K562 (cell line): ENCODE data around the gene CD99L2.

Experiments
- CTCF ChIP-seq, 3 experiments: IDR thresholded peaks in 2 of 3; conservative IDR thresholded peaks in 1 of 3; 2 replicates each; pipeline ENCODE4 v1.5.1; 2011 to 2012; ENCODE audit warnings: low read length in 3 of 3, mild to moderate bottlenecking in 3 of 3, control low read depth in 2 of 3, improper control_type of control experiment in 1 of 3, inconsistent platforms in 1 of 3, low read depth in 1 of 3, mixed read lengths in 1 of 3, moderate library complexity in 1 of 3; ENCODE audit not compliant: insufficient read depth in 2 of 3
- ELF1 ChIP-seq: fragments of 200-800 bp; sonication (Bioruptor generic); IDR thresholded peaks from 2 replicates; pipeline ENCODE4 v1.6.1; 2016; ENCODE audit warnings: missing genetic modification characterization, missing compliant biosample characterization
- MTA2 ChIP-seq: fragments of 450-650 bp; IDR thresholded peaks from 2 replicates; pipeline ENCODE4 v1.6.1; 2016; ENCODE audit warnings: low read depth
- REST ChIP-seq, 2 experiments: fragments of 450-650 bp; formaldehyde crosslinking in 1 of 2; IDR thresholded peaks; 2 replicates each; pipeline versions ENCODE4 v1.4.0 to v1.6.1; 2014 to 2020; ENCODE audit warnings: mild to moderate bottlenecking in 2 of 2, borderline replicate concordance in 1 of 2, low read depth in 1 of 2
- TF ChIP-seq, protein P1 (sequence below): IDR thresholded peaks from 3 replicates; pipeline ENCODE4 v1.6.1; 2011; ENCODE audit warnings: borderline replicate concordance, mild to moderate bottlenecking, moderate library complexity; ENCODE audit not compliant: insufficient read length; ENCODE audit errors: extremely low read depth

DNA sequence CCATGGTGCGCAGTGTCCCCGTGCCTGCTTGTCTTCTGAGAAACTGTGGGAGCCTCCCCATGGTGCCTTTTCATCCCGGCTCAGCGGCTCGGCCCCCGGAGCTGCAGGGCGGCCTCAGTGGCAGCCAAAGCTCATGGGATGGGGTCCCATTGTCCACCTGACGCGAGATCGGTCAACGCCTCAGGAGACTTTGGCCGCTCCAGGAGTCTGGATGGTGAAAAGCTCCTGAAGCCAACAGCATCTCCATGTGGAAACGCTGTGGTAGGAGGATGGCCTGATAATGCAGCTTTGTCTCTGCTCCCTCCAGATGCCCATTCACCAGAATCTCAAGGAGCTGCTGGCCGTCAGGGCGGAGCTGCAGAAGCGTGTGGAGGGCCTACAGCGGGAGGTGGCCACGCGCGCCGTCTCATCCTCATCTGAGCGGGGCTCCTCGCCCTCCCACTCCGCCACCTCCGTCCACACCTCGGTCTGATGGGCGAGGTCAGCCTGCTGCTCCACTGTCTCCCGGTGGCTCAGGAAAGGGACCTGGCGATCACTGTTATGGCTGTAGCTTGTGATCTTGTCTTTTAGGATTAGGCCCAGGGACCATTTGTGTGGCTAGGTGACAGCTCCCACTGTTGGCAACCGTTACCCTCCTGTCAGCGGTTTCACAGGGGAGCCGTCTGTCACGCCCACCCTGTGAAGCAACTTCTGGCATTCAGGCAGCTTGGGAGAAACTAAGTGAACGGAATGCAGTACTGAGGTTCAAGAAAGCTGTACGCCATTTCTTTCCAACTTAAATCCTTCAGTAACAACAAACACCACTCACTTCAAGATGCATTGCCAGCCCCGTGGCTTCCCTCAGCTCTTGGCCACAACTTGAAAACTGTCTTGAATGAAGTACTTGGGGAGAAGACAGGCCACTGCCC, 136.0 kb downstream of the CD99L2 start:
- TF ChIP-seq MTA2 (no peak), ELF1 (tag) (no peak), CTCF (IDR thresholded peaks at IDR 0.05 in 2 of 3, conservative IDR thresholded peaks at IDR 0.05 in 1 of 3; ENCODE audit: insufficient read depth in 2 of 3, low read depth in 1 of 3, low read length in 3 of 3) (no peak), REST (IDR thresholded peaks at IDR 0.05; ENCODE audit: borderline replicate concordance) (no peak), REST (CRISPR knock-in tag; IDR thresholded peaks at IDR 0.05; ENCODE audit: low read depth) (no peak)
- TF ChIP-seq, protein P1, sequence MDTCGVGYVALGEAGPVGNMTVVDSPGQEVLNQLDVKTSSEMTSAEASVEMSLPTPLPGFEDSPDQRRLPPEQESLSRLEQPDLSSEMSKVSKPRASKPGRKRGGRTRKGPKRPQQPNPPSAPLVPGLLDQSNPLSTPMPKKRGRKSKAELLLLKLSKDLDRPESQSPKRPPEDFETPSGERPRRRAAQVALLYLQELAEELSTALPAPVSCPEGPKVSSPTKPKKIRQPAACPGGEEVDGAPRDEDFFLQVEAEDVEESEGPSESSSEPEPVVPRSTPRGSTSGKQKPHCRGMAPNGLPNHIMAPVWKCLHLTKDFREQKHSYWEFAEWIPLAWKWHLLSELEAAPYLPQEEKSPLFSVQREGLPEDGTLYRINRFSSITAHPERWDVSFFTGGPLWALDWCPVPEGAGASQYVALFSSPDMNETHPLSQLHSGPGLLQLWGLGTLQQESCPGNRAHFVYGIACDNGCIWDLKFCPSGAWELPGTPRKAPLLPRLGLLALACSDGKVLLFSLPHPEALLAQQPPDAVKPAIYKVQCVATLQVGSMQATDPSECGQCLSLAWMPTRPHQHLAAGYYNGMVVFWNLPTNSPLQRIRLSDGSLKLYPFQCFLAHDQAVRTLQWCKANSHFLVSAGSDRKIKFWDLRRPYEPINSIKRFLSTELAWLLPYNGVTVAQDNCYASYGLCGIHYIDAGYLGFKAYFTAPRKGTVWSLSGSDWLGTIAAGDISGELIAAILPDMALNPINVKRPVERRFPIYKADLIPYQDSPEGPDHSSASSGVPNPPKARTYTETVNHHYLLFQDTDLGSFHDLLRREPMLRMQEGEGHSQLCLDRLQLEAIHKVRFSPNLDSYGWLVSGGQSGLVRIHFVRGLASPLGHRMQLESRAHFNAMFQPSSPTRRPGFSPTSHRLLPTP: no peak
